ENCODE measurements around the gene EGLN3. TPM values are rescaled to one million over a fixed set of nuclear protein-coding genes. Genes with fewer than 3 reads are reported as not detected.
A peak's percentile ranks its signal among the peaks of the same experiment; 100 is the strongest.

Gene EGLN3
- total and polyA plus RNA-seq, 2 of the 13 experiments (the other 11 are each of a cell fraction or from before 2014, with no cell fraction given): 0.18 to 27.3 TPM

DNA sequence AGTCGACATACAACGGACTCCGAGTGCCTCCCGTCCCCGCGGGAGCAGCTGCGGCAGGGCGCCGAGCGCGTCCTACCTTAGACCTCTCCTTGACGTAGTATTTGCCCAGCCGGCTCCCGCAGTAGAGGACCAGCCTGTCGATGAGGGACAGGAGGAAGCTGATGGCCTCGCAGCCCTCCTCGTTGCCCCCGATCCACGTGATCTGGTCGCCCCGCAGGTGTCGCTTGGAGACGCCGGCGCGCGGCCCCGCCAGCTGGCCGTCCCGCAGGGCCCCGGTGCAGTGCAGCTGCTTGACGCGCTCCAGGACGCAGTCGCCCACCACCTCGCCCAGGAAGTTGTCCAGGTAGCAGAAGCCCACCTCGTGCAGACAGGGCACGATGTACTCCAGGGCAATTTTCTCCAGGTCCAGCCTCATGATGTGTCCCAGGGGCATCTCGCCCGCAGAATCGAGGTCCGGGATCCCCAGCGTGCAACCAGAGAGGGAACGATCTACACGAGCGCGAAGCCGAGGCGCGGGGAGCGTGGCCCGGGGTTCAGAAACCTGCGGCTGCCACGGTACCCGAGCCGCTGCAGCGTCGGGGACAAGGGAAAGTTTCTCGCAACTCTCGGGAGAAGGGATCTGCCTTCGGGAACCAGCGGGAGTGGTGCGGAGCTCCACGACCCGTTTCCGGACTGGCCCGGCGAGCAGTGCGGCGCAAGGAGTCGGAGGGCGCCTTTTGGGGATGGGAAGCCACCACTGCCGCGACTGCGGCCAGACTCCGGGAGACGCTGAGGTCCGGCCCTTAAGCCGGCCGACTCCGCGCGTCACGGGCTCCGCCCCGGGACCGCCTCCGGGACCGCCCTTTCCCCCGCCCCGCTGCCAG is at the start of gene EGLN3 (continued):
- TF ChIP-seq, protein P1, sequence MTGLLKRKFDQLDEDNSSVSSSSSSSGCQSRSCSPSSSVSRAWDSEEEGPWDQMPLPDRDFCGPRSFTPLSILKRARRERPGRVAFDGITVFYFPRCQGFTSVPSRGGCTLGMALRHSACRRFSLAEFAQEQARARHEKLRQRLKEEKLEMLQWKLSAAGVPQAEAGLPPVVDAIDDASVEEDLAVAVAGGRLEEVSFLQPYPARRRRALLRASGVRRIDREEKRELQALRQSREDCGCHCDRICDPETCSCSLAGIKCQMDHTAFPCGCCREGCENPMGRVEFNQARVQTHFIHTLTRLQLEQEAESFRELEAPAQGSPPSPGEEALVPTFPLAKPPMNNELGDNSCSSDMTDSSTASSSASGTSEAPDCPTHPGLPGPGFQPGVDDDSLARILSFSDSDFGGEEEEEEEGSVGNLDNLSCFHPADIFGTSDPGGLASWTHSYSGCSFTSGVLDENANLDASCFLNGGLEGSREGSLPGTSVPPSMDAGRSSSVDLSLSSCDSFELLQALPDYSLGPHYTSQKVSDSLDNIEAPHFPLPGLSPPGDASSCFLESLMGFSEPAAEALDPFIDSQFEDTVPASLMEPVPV (CRISPR knock-in tag; IDR thresholded peaks at IDR 0.05): 0 out of 2 replicates have a peak, but pooled peaks have one; percentile 10
- peak; percentile 19 for TF ChIP-seq XRCC5 (optimal IDR thresholded peaks at IDR 0.05; ENCODE audit: low read length)
- TF ChIP-seq, protein P2, sequence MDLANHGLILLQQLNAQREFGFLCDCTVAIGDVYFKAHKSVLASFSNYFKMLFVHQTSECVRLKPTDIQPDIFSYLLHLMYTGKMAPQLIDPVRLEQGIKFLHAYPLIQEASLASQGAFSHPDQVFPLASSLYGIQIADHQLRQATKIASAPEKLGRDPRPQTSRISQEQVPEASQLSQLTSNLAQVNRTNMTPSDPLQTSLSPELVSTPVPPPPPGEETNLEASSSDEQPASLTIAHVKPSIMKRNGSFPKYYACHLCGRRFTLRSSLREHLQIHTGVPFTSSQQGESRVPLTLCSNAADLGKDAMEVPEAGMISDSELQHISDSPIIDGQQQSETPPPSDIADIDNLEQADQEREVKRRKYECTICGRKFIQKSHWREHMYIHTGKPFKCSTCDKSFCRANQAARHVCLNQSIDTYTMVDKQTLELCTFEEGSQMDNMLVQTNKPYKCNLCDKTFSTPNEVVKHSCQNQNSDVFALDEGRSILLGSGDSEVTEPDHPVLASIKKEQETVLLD (CRISPR knock-in tag; IDR thresholded peaks at IDR 0.05; ENCODE audit: low read depth): no peak
- TF ChIP-seq YY1 (IDR thresholded peaks at IDR 0.05; ENCODE audit: insufficient read depth, insufficient replicate concordance, low read depth, low read length): peak; percentile 66
- no peak for TF ChIP-seq ZNF761 (CRISPR knock-in tag; conservative IDR thresholded peaks at IDR 0.05)
- TF ChIP-seq YEATS2 (CRISPR knock-in tag; IDR thresholded peaks at IDR 0.05; ENCODE audit: borderline replicate concordance): peak; percentile 68; the same call in 1 of the 2 replicates
- no peak for TF ChIP-seq RAD21 (CRISPR knock-in tag; IDR thresholded peaks at IDR 0.05)
- TF ChIP-seq, protein P3, sequence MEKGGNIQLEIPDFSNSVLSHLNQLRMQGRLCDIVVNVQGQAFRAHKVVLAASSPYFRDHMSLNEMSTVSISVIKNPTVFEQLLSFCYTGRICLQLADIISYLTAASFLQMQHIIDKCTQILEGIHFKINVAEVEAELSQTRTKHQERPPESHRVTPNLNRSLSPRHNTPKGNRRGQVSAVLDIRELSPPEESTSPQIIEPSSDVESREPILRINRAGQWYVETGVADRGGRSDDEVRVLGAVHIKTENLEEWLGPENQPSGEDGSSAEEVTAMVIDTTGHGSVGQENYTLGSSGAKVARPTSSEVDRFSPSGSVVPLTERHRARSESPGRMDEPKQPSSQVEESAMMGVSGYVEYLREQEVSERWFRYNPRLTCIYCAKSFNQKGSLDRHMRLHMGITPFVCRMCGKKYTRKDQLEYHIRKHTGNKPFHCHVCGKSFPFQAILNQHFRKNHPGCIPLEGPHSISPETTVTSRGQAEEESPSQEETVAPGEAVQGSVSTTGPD (CRISPR knock-in tag; IDR thresholded peaks at IDR 0.05): no peak
- peak; percentile 6; the same call in 1 of the 2 replicates for TF ChIP-seq TRIM24 (CRISPR knock-in tag; IDR thresholded peaks at IDR 0.05)
- no peak for TF ChIP-seq ZNF879 (CRISPR knock-in tag; IDR thresholded peaks at IDR 0.05)
- TF ChIP-seq GLI4 (CRISPR knock-in tag; IDR thresholded peaks at IDR 0.05; ENCODE audit: borderline replicate concordance): no peak
- TF ChIP-seq, protein P4, sequence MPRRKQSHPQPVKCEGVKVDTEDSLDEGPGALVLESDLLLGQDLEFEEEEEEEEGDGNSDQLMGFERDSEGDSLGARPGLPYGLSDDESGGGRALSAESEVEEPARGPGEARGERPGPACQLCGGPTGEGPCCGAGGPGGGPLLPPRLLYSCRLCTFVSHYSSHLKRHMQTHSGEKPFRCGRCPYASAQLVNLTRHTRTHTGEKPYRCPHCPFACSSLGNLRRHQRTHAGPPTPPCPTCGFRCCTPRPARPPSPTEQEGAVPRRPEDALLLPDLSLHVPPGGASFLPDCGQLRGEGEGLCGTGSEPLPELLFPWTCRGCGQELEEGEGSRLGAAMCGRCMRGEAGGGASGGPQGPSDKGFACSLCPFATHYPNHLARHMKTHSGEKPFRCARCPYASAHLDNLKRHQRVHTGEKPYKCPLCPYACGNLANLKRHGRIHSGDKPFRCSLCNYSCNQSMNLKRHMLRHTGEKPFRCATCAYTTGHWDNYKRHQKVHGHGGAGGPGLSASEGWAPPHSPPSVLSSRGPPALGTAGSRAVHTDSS (CRISPR knock-in tag; conservative IDR thresholded peaks at IDR 0.05): no peak
- TF ChIP-seq SOX5 (CRISPR knock-in tag; IDR thresholded peaks at IDR 0.05; ENCODE audit: borderline replicate concordance): 0 out of 2 replicates have a peak, but pooled peaks have one; percentile 17
- TF ChIP-seq ETV6 (CRISPR knock-in tag; conservative IDR thresholded peaks at IDR 0.05): no peak
- no peak for TF ChIP-seq NBN (conservative IDR thresholded peaks at IDR 0.05)
- peak; percentile 51 for TF ChIP-seq SP2 (CRISPR knock-in tag; IDR thresholded peaks at IDR 0.05)
- TF ChIP-seq, protein P5, sequence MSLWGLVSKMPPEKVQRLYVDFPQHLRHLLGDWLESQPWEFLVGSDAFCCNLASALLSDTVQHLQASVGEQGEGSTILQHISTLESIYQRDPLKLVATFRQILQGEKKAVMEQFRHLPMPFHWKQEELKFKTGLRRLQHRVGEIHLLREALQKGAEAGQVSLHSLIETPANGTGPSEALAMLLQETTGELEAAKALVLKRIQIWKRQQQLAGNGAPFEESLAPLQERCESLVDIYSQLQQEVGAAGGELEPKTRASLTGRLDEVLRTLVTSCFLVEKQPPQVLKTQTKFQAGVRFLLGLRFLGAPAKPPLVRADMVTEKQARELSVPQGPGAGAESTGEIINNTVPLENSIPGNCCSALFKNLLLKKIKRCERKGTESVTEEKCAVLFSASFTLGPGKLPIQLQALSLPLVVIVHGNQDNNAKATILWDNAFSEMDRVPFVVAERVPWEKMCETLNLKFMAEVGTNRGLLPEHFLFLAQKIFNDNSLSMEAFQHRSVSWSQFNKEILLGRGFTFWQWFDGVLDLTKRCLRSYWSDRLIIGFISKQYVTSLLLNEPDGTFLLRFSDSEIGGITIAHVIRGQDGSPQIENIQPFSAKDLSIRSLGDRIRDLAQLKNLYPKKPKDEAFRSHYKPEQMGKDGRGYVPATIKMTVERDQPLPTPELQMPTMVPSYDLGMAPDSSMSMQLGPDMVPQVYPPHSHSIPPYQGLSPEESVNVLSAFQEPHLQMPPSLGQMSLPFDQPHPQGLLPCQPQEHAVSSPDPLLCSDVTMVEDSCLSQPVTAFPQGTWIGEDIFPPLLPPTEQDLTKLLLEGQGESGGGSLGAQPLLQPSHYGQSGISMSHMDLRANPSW (CRISPR knock-in tag; IDR thresholded peaks at IDR 0.05; ENCODE audit: borderline replicate concordance): no peak
- TF ChIP-seq, protein P6, sequence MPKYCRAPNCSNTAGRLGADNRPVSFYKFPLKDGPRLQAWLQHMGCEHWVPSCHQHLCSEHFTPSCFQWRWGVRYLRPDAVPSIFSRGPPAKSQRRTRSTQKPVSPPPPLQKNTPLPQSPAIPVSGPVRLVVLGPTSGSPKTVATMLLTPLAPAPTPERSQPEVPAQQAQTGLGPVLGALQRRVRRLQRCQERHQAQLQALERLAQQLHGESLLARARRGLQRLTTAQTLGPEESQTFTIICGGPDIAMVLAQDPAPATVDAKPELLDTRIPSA (CRISPR knock-in tag; IDR thresholded peaks at IDR 0.05; ENCODE audit: borderline replicate concordance): peak; percentile 63; the same call in 1 of the 2 replicates
